Stimulated activated CD8-positive, alpha-beta memory T cell treated with anti-CD3 and anti-CD28 coated beads, Interleukin-4, amount 100 ng/mL, for 48 hours (primary cell): ENCODE results near the gene CYP3A7.
"Not testable (repeated sequence)": the region's sequence is repeated elsewhere in the genome, so short reads cannot be mapped to it uniquely, and the experiment has no call there.

Source experiments
- DNase-seq: peaks from one replicate; pipeline ENCODE4 v3.0.0-alpha.2; 2020

Gene CYP3A7

DNA sequence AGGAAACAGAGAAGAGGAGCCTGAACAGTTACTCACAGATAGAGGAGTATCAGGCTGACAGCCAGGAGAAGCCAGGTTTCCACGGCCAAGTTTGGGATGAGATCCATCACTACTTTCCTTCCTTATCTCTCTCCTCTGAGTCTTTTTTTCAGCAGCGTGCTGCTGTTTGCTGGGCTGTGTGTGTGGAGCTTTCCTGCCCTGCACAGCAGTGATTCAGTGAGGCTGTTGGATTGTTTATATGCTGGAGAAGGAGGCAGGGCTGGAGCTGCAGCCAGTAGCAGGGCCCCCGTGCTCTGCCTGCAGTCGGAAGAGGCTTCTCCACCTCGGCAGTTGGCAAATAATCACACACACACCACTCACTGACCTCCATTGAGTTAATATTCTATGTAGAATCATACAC is at the start of gene CYP3A7:
Gene CYP3A7 (minus strand): TSS at position 210 of the 400 bp plus-strand sequence. CDS start 103 bp downstream, at position 107.
- DNase-seq: no peak

DNA sequence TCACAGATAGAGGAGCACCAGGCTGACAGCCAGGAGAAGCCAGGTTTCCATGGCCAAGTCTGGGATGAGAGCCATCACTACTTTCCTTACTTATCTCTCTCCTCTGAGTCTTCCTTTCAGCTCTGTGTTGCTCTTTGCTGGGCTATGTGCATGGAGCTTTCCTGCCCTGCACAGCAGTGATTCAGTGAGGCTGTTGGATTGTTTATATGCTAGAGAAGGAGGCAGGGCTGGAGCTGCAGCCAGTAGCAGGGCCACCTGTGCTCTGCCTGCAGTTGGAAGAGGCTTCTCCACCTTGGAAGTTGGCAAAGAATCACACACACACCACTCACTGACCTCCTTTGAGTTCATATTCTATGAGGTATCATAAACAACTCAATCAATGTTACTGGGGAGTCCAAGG is 49.0 kb upstream of the CYP3A7 start, which contains the start of gene CYP3A4:
Gene CYP3A4 (minus strand): TSS at position 178 of the 400 bp plus-strand sequence. CDS start 103 bp downstream, at position 75.
- no peak for DNase-seq

DNA sequence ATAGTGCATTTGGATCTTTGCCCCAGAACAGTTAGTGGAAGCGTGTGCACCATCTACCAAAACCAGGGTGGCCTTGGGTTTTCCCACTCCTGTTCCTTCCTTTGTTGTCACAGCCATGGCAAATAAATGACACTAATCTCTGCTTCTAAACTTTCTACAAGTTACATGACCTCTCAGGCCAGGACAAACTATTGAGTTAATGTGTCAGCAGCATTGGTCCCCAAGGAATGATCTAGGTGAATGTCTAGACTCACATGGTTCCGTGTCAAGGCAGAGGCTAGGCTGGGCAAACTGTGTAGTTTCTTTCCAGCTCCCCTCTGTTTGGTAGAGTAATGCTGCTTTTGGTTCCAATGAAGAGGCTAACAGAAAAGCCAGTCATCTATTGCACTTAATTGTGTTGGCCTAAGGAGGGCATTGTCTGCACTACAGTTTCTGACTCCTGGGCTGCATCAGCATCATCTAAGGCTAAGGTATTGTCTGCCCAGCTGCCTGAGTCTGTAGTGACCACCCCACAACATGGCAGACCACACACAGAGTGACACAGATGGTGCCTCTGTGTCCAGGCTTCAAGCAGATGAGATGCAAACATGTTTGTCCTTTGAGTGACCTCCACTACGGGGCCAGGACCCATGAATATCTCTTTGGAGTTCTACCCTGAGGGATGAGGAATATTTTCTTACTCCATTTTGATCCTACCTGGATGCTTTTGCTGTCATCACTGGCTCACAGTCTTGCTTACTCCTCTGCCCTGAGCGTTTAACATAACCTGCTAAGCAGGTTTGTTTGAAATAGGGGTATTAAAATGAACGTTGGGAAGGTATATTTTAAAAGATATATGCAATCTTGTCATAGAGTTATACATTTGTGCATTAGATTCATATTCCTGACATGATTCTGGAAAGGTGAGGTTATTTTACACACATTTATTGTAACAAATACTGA is 47.3 kb upstream of the CYP3A7 start:
- no peak for DNase-seq

DNA sequence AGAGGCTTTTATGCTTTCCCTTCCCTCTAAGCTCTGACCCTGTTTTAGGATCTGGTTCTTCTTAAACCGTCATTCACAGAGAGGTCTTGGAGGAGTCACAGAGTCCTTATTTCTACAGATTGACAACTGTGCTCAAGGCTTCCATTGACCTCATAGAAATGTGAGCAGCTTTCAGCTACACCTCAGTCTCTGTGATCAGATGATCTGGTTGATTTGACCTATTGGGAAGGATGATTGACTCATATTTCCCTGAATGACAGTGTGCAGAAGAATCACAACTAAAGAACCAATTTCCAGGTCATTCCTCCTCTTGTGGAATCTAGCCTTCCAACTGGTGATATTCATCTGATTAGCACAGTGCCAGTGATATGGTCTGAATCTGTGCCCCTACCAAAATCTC is 45.6 kb upstream of the CYP3A7 start:
- no peak for DNase-seq

DNA sequence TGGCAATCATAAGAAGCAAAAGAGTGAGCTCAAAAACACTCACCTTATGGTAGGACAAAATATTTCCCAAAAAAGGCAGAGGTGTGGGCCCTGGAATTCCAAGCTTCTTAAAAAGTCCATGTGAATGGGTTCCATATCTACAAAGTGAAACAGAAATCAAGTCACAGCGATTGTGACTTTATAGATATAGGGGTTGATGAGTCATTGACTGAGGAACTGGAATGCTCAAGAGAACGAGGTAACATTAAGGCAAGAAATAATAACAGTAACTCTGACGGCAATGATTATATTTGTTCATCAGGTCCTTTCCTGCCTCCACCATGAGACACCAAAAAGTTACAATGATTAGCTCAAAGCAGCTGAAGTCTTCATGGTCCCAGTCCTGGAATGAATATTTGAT is 45.0 kb upstream of the CYP3A7 start:
- no peak for DNase-seq

DNA sequence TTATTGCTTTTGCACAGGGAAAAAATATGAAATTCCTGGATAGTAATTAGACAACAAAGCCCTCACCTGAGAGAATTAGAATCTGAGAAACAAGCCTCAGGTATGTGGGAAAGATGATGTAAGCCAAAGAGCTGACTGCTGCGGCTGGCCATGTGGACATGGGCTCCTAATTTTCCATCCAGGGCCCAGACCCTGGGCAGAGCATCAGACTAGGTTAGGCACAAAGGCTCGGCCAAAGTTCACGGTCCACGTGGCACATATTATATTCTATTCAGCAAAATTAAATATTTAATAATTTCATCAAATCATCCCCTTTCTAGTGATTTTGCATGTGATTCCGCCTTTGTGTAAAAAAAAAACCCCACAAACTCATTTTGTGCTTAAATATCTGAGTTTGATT is 43.9 kb upstream of the CYP3A7 start:
- no peak for DNase-seq

DNA sequence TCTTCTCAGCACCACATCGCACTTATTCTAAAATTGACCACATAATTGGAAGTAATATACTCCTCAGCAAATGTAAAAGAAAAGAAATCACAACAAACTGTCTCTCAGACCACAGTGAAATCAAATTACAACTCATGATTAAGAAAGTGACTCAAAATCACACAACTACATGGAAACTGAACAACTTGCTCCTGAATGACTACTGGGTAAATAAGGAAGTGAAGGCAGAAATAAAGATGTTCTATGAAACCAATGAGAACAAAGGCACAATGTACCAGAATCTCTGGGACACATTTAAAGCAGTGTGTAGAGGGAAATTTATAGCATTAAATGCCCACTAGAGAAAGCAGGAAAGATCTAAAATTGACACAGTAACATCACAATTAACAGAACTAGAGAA is 38.4 kb upstream of the CYP3A7 start:
- DNase-seq: not testable (repeated sequence)

DNA sequence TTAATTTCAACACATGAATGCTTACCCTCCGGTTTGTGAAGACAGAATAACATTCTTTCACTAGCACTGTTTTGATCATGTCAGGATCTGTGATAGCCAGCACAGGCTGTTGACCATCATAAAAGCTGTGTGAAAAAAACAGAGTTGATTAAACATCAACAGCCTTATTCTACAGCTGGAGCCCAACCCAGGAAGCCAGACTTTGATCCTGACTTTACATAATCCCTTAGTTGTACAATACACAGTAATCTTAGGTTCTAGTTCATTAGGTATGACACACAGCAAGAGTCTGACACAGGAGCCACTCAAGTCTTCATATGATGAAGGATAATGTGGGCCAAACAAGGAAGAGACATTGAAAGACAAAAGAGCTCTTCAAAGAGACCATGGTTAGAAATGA is 37.6 kb upstream of the CYP3A7 start:
- DNase-seq: no peak

DNA sequence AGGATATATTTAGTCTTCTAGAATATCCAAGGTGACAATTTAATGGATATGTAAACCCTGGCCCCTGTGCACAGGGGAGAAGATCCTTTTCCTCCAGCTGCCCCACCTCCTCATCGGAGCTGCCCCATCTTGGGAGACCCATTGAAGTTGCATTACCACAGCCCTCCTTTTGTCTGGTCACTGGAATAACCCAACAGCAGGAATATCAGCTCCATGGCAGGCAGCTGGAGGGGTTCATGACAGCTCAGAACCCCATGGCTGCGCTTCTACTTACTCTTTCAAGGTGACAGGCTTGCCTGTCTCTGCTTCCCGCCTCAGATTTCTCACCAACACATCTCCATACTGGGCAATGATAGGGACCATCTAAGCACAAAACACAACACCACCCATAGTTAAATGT is 34.5 kb upstream of the CYP3A7 start:
- DNase-seq: not testable (repeated sequence)

DNA sequence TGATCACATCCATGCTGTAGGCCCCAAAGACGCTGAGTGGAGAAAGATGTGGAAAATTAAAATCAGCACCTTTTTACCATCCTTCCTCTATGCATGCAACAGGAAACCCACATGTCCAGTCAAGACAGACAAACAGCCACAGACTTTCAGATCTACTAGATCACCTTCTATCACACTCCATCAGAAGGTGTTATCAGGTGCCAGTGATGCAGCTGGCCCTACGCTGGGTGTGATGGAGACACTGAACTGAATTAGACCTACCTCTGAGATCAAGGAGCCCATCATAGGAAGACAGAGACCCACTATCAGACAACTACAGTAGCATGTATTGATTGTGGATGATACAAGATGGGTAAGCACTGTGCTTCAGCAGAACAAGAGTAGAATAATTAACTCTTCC is 33.5 kb upstream of the CYP3A7 start:
- DNase-seq: no peak

DNA sequence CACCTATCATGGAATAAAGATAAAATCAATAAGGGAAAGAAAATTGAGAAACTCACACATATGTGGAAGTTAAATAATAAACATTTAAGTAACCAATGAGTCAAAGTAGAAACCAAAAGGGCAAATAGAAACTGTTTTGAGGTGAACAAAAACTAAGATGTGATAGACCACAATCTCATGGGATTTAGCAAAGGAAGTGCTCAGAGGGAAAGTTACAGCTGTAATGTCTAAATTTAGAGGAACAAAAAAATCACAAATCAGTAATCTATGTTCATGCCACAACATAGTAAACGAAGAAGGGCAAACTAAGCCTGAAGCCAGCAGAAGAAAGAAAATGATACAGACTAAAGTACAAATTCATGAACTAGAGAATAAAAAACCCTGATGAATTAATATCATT is 32.7 kb upstream of the CYP3A7 start:
- no peak for DNase-seq

DNA sequence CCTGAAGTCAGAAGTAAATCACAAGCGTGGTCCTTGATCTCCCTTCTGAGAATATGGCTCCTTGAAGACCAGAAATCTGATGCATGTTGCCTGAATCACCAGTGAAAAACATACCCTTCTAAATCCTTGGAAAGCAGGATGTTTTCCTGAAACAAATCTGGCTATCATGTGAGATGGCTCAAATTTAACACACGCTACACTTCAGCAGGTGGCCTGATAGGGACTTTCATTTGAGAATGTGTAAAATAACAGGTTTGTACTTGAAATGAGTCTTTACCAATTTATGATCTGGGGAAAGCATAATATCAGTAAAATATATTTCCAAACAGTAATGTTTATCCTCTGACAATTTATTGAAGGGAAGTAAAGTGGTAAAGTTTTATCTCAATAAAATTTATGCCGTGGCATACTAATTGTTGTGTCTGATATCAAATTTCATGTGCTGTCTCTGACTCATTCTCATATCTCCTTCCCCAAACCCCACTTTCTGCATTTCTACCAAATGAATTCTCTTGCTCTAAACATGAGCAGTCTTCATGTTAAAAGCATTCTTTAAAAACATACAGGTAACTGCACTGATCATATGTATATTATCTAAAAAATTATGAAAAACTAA is 31.6 kb upstream of the CYP3A7 start:
- DNase-seq: no peak

DNA sequence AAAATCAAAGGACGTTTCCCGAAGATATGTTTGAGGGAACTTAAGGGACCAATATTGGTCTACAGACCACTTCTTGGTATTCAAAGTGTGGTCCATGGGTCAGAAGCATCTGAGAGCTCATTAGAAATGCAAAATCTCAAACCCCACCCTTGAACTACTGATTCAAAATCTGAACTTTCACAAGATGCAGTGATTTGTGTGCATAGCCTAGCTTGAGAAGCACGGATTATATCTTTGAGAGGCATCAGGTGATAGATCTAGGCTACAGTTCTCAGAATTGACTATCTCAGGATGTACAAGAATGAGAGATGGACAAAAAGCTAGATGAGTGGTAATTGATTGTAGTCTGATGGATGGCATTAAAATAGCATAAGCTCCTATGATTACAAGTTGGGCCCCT is 29.5 kb upstream of the CYP3A7 start:
- no peak for DNase-seq

DNA sequence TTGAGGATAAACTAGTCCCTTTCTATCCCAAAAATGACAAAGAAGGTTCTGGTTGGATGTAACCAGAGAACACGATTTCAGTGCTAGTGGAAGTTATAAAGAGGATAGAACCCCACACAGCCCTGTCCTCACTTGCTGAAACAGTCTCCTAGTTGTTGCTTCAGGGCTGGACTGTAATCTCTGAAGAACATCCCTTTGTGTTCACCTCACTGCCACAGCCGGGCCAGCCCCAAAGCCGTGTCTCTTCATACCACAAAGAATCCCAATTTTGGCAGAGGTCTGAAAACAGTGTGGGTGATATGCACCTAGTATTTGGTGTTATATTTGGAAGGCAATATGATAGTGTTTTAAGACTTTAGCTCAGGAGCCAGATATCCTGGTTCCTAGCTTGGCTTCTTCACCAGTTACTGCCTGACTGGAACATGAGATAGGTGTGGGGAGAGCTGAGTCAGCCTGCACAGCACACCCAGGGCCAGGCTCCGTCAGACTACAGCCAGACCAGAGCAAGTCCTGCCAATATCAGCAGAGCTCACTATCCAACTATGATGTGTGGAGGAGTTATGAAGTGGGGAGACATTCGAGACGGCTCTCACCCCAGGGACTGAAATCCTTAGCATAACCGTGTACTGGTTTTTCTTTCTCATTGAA is 27.8 kb upstream of the CYP3A7 start:
- no peak for DNase-seq

DNA sequence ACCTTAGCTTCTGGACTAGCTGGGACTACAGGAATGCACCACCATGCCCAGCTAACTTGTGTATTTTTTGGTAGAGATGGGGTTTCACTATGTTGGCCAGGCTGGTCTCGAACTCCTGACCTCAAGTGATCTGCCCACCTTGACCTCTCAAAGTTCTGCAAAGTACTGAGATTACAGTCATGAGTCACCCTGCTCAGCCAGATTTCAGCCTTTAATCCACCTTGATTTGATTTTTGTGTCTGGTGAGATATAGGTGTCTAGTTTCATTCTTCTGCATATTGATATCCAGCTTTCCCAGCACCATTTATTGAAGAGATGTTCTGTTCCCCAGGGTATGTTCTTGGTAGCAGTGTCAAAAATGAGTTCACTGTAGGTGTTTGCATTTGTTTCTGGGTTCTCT is 20.1 kb upstream of the CYP3A7 start:
- no peak for DNase-seq

DNA sequence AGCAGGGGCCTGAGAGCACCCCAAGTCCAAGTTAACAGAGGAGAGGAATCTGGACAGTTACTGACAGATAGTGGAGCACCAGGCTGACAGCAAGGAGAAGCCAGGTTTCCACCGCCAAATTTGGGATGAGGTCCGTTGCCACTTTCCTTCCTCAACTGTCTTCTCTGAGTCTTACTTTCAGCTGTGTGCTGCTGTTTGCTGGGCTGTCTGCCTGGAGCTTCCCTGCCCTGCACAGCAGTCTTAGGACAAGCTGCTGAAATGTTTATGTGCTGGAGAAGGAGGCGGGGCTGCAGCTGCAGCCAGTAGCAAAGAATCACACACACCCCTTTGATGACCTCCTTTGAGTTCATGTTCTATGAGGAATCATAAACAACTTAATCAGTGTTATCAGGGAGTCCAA is 17.4 kb upstream of the CYP3A7 start:
- DNase-seq: no peak

DNA sequence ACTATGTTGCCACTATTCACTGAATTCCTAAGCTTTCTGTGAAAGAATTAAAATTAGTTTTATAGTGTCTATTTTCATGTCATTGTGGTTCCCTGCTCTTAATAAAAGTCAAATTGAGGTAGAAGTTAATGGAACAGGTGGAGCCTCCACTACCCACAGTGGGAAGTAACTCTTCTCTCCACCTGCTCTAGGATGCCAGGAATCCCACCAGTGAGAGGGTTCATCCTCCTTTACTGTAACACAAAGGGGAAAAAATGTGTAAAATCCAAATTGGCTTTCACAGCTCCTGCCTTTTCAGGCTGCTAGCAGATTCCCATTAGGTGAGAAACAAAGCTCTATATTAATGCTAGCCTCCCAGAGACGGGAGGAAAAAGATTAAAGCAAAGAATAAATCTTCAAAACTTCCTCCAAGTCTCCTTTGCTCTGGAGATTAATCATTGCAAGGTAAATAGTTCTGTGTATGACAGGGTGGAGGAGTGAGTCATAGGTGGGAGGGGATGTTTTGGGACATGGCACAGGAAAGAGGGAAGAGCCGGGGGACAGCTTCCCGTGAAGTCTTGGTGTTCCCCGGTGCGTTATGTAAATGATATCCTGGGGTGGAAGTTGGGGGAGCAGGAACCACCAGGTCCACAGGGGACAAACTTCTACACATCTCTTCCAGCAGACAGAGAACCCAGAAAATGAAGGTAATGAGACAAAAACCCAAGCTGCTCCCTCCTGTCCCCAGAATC is 16.5 kb upstream of the CYP3A7 start:
- DNase-seq: not testable (repeated sequence)

DNA sequence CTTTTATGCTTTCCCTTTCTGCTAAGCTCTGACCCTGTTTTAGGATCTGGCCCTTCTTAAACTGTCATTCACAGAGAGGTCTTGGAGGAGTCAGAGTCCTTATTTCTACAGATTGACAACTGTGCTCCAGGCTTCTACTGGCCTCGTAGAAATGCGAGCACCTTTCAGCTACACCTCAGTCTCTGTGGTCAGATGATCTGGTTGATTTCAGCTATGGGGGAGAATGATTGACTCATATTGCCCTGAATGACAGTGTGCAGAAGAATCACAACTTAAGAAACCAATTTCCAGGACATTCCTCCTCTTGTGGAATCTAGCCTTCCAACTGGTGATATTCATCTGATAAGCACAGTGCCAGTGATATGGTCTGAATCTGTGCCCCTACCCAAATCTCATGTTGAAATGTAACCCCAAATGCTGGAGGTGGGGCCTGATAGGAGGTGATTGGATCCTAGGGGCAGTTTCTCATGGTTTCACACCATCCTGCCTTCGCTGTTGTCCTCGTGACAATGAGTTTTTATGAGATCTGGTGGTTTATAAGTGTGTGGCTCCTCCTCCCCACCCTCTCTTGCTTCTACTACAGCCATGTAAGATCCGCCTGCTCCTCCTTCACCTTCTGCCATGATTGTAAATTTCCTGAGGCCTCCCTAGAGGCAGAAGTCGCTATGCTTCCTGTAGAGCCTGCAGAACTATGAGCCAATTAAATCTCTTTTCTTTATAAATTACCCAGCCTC is 14.0 kb upstream of the CYP3A7 start:
- no peak for DNase-seq

DNA sequence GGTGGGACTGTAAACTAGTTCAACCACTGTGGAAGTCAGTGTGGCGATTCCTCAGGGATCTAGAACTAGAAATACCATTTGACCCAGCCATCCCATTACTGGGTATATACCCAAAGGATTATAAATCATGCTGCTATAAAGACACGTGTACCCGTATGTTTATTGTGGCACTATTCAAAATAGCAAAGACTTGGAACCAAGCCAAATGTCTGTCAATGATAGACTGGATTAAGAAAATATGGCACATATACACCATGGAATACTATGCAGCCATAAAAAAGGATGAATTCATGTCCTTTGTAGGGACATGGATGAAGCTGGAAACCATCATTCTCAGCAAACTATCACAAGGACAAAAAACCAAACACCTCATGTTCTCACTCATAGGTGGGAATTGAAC is 11.9 kb upstream of the CYP3A7 start:
- not testable (repeated sequence) for DNase-seq

DNA sequence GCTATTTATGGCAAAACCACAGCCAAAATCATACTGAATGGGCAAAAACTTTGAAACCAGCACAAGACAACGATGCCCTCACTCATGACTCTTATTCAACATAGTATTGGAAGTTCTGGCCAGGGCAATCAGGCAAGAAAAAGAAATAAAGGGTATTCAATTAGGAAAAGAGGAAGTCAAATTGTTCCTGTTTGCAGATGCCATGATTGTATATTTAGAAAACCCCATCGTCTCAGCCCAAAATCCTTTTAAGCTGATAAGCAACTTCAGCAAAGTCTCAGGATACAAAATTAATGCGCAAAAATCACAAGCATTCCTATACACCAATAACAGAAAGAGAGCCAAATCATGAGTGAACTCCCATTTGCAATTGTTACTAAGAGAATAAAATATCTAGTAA is 10.4 kb upstream of the CYP3A7 start:
- DNase-seq: not testable (repeated sequence)

DNA sequence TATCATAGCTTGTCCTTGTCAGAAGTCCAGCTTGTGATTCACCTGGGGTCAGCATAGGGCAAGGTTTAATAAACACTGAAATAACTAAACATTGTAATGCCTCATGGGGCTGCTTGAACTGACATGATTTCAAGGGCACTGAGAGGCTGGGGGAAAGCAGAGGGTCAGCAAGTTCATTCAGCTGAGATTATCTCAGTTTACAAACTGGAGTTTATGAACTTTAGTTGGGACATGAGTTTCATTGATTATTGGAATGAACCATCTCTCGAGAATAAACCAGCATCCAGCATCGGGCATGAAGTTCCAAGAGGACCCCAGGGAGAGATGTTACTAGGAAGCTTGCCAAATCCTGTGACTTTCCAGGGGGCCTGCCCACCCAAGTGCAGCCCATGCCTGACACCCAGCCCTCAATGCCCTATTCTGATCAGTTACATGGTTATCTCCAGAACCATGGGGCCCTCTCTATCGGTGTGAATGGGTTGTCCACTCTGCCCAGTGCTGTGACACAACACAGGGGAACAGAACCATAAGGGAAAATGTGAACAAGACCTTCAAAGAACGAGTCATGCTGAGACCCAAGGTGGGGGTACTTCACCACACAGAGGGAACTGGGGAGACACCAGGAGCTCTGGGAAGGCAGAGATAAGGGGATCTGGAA is 7.9 kb upstream of the CYP3A7 start:
- DNase-seq: no peak

DNA sequence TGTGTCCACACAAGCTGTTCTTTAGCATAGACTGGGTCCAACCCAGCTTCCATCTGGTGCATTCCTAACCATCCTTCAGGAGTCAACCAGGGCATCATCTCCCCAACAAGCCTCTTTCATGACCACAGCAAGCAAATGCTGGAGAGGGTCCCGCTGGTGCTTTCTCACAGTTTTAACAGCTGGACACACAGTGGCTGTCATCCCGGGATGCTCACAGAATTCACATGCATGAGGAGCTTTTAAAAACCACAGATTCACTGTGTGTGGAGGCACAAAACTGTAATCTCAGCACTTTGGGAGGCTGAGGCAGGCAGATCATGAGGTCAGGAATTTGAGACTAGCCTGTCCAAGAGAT is 6.4 kb upstream of the CYP3A7 start:
- DNase-seq: no peak
